Osteoblast (primary cell): ENCODE measurements around the gene ZIC1. TPM values are rescaled to one million over a fixed set of nuclear protein-coding genes. Genes with fewer than 3 reads are reported as not detected.
A peak's percentile ranks its signal among the peaks of the same experiment; 100 is the strongest.

Experiments
- DNase-seq: peaks from one replicate; pipeline ENCODE4 v3.0.0; 2011; ENCODE audit warnings: low spot score, mixed read lengths; ENCODE audit not compliant: insufficient read length; ENCODE audit errors: missing footprints
- H2AFZ ChIP-seq: 2 replicates; pipeline ENCODE4 v1.6.0; 2011; ENCODE audit warnings: mild to moderate bottlenecking, low read length
- H3K27ac ChIP-seq: 2 replicates; pipeline ENCODE4 v1.5.1; 2011; ENCODE audit warnings: mild to moderate bottlenecking, low read depth, low read length, moderate library complexity
- H3K27me3 ChIP-seq: 2 replicates; pipeline ENCODE4 v1.6.0; 2012; ENCODE audit warnings: mild to moderate bottlenecking, control low read depth, inconsistent platforms, low read length, moderate library complexity; ENCODE audit not compliant: insufficient read depth
- H3K36me3 ChIP-seq: 2 replicates; pipeline ENCODE4 v1.5.1; 2011; ENCODE audit warnings: mild to moderate bottlenecking, low read length, control low read depth, moderate library complexity; ENCODE audit not compliant: insufficient read depth
- H3K4me1 ChIP-seq: 2 replicates; pipeline ENCODE4 v1.5.1; 2011; ENCODE audit warnings: mild to moderate bottlenecking, low read length, control low read depth, moderate library complexity; ENCODE audit not compliant: insufficient read depth
- H3K4me2 ChIP-seq: 2 replicates; pipeline ENCODE4 v1.6.0; 2011; ENCODE audit warnings: mild to moderate bottlenecking, low read length; ENCODE audit not compliant: insufficient read depth
- H3K4me3 ChIP-seq: fragments of 200-600 bp; sonication (generic); 3 replicates; pipeline ENCODE4 v1.5.1; 2012; ENCODE audit warnings: mild to moderate bottlenecking, low read length, inconsistent platforms; ENCODE audit not compliant: insufficient read depth
- H3K79me2 ChIP-seq: 2 replicates; pipeline ENCODE4 v1.6.0; 2012; ENCODE audit warnings: mild to moderate bottlenecking, low read length, control low read depth, inconsistent platforms; ENCODE audit not compliant: insufficient read depth
- H3K9me3 ChIP-seq: 2 replicates; pipeline ENCODE4 v1.5.1; 2011; ENCODE audit warnings: low read depth, low read length, control low read depth
- H4K20me1 ChIP-seq: 2 replicates; pipeline ENCODE4 v1.6.0; 2012; ENCODE audit warnings: mild to moderate bottlenecking, low read length, control low read depth; ENCODE audit not compliant: insufficient read depth
- CTCF ChIP-seq: IDR thresholded peaks from 2 replicates; pipeline ENCODE4 v1.5.1; 2011; ENCODE audit warnings: mild to moderate bottlenecking, low read depth, low read length, moderate library complexity; ENCODE audit errors: extremely low read depth
- total RNA-seq: library from RNA; depleted of rRNA; stranded (reverse); fragments of >200 nt; gene quantifications from 2 replicates; pipeline ENCODE4 v1.2.3, GENCODE V29; 2012

Gene ZIC1
- total RNA-seq, 1 donor = 3.6 TPM

- H3K27me3 ChIP-seq = peaks cover 94% of the 10 kb centered on the region
- DNase-seq = no peak
Observed at GRCh38 chr3:147361454-147362420, 47.4 kb upstream of the ZIC1 start.

GRCh38 chr3:147364771-147365170, 44.4 kb upstream of the ZIC1 start:
- H3K4me2 ChIP-seq = no peak overlapping the region
- H2AFZ ChIP-seq = no peak overlapping the region
- no peak for TF ChIP-seq CTCF
- H3K4me3 ChIP-seq = no peak overlapping the region
- H4K20me1 ChIP-seq = peaks cover 3% of the 10 kb centered on the region
- H3K27ac ChIP-seq = no peak overlapping the region
- H3K4me1 ChIP-seq = no peaks in the 10 kb centered on the region
- peaks cover 94% of the 10 kb centered on the region for H3K27me3 ChIP-seq
- H3K36me3 ChIP-seq = no peaks in the 10 kb centered on the region
- no peaks in the 10 kb centered on the region for H3K9me3 ChIP-seq
- H3K79me2 ChIP-seq = no peaks in the 10 kb centered on the region
- no peak for DNase-seq

More at GRCh38 chr3:147361454-147362420, 47.4 kb upstream of the ZIC1 start:
- Histone ChIP-seq H3K9me3 (no peaks in the 10 kb centered on the region), H3K4me2 (no peak overlapping the region), H3K79me2 (no peaks in the 10 kb centered on the region), H3K4me1 (no peaks in the 10 kb centered on the region), H3K4me3 (no peak overlapping the region), H3K27ac (no peak overlapping the region), H2AFZ (no peak overlapping the region), H3K36me3 (no peaks in the 10 kb centered on the region), H4K20me1 (no peaks in the 10 kb centered on the region)
- peak; percentile 60 for TF ChIP-seq CTCF

- H3K4me3 ChIP-seq = no peak overlapping the region
- no peaks in the 10 kb centered on the region for H3K4me1 ChIP-seq
- H3K9me3 ChIP-seq = no peaks in the 10 kb centered on the region
- no peaks in the 10 kb centered on the region for H3K79me2 ChIP-seq
- H4K20me1 ChIP-seq = peaks cover 3% of the 10 kb centered on the region
- H3K36me3 ChIP-seq = no peaks in the 10 kb centered on the region
- no peak for DNase-seq
- H3K27ac ChIP-seq = no peak overlapping the region
- H3K27me3 ChIP-seq = peaks cover 94% of the 10 kb centered on the region
- no peak overlapping the region for H2AFZ ChIP-seq
- no peak for TF ChIP-seq CTCF
- H3K4me2 ChIP-seq = no peak overlapping the region
Observed at GRCh38 chr3:147365196-147366115, 43.7 kb upstream of the ZIC1 start.
